K562 treated with DMSO at 1 percent for 48 hours (cell line): ENCODE results near the gene ATN1. TPM values are rescaled to one million over a fixed set of nuclear protein-coding genes. Genes with fewer than 3 reads are reported as not detected.

Experiments
- total RNA-seq: library from RNA; unstranded; fragments of 300-600 nt; gene quantifications from 2 replicates; pipeline ENCODE4 v1.2.3, GENCODE V29; 2022; ENCODE audit warnings: low replicate concordance; ENCODE audit errors: extremely low read depth

The ATN1 gene, protein sequence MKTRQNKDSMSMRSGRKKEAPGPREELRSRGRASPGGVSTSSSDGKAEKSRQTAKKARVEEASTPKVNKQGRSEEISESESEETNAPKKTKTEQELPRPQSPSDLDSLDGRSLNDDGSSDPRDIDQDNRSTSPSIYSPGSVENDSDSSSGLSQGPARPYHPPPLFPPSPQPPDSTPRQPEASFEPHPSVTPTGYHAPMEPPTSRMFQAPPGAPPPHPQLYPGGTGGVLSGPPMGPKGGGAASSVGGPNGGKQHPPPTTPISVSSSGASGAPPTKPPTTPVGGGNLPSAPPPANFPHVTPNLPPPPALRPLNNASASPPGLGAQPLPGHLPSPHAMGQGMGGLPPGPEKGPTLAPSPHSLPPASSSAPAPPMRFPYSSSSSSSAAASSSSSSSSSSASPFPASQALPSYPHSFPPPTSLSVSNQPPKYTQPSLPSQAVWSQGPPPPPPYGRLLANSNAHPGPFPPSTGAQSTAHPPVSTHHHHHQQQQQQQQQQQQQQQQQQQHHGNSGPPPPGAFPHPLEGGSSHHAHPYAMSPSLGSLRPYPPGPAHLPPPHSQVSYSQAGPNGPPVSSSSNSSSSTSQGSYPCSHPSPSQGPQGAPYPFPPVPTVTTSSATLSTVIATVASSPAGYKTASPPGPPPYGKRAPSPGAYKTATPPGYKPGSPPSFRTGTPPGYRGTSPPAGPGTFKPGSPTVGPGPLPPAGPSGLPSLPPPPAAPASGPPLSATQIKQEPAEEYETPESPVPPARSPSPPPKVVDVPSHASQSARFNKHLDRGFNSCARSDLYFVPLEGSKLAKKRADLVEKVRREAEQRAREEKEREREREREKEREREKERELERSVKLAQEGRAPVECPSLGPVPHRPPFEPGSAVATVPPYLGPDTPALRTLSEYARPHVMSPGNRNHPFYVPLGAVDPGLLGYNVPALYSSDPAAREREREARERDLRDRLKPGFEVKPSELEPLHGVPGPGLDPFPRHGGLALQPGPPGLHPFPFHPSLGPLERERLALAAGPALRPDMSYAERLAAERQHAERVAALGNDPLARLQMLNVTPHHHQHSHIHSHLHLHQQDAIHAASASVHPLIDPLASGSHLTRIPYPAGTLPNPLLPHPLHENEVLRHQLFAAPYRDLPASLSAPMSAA (N-terminal part only)
- total RNA-seq, result not detected in 2 replicates

DNA sequence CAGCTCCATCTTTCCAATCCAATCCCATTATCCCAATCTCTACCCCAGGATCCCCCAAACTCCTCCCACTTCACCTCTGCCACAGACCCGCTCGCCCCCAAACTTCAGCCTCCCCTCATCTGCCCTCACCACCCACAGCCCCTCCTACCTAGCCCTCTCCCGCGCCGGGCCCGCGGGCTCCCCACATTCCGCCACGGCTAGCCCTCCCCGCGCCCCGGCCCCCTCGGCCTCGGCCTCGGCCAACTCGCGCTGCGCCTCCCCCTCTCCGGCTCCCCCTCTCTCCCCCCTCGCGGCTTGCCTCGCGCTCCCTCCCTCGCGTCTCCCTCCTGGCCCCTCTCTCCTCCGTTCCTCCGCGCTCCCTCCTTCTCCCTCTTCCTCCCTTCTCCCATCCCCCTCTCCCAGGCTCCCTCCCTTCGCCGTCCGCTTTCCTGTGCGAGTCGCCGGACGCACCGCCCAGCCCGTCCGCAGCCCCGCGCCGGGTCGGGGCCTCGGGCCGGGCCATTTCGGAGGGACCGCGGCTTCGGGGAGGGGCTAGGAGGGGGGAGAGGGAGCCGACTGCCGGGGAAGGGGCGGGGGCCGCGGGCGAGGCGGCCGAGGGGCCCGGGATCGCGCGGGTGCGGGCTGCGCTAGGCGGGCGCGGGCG, at the start of gene ATN1:
Gene ATN1, plus strand, starts transcription at position 581 of the 643 bp plus-strand sequence. CDS start 6,043 bp downstream, outside the sequence.

DNA sequence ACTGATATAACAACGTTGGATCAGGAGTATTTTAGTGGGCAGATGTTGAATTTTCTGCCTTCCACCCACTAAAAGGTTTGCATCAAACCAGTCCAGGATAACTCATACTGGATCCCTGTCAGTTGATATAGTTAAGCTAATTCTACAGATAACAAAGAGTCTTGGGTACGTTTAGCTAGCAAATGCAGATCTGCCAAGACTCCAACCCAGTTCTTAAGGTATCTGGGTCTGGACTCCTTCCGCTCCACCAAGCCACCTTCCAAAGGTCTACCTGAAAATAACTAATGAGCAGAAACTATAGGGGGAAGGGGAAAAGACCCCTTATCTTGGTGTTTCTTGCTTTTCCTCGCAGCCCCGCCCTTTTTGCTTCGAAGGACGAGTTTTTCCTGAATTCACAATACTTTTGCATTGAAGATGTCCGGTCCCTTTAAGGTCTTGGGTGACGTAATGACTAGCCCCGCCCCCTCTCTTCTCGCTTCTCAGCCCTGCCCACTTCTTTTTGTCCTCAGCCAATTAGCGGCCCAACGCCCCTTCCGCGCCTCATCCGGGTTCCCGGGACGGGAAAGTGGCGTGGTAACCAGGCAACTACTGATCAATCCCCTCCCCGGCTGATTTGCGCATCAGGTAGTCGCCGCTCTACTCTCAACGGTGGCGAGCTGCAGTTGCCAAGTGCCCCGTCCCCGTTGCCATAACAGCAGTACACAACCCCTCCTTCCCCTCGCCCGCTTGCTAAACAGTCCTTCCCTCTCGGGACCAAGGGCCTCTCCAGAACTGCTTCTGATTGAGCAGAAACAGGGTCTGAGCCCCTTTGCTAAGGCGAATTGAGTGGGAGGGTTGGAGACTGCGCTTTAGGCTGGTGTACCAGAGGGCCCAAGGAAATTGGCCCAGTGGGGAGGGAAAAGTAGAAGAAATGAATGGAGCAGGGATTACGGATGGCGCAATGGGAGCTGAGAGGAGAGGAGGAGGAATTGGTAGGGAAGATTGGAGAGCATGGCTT, 23.2 kb upstream of the ATN1 start, which contains the start of gene LRRC23:
Gene LRRC23, plus strand, starts transcription at position 543 of the 997 bp plus-strand sequence. CDS start 812 bp downstream, outside the sequence.

DNA sequence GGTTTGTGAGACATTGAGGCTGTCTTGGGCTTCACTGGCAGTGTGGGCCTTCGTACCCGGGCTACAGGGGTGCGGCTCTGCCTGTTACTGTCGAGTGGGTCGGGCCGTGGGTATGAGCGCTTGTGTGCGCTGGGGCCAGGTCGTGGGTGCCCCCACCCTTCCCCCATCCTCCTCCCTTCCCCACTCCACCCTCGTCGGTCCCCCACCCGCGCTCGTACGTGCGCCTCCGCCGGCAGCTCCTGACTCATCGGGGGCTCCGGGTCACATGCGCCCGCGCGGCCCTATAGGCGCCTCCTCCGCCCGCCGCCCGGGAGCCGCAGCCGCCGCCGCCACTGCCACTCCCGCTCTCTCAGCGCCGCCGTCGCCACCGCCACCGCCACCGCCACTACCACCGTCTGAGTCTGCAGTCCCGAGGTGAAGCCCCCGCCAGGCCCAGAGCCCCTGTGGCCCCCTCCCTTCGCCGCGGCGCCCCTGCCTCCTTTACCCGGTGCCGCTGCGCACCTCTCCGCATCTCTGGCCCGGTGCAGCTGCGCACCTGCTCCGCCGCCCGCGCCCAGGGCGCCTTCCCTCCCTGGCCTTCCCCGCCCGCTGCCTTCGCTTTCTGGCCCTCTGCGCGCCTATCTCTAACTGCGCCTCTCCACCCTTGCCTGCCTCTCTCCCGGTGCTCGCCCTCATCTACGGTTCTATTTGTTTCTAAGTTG, 13.4 kb upstream of the ATN1 start, which contains the start of gene ENO2:
Gene ENO2, plus strand, starts transcription at position 335 of the 701 bp plus-strand sequence. CDS start 1,253 bp downstream, outside the sequence.

DNA sequence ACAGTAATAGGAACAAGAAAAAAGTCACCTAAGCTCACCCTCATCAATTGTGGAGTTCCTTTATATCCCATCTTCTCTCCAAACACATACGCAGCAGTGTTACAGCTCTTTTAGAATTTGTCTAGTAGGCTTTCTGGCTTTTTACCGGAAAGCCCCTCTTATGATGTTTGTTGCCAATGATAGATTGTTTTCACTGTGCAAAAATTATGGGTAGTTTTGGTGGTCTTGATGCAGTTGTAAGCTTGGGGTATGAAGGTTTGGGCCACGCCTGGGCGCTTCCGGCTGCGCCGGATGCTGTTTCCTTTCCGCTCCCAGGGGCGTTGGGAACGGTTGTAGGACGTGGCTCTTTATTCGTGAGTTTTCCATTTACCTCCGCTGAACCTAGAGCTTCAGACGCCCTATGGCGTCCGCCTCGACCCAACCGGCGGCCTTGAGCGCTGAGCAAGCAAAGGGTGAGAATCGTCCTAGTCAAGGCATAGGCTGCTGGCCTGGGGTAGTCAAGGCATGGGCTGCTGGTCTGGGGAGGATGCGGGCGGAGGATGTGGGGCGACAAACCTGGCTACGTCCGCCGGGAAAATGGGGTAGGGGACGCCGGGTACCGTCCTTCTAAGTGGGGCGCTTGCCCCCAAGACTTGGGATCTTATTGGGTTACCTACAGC, 16.1 kb downstream of the ATN1 start, which contains the start of the genes C12orf57 and RNU7-1:
Gene C12orf57, plus strand, starts transcription at position 301 of the 659 bp plus-strand sequence. Its CDS starts 100 bp downstream, at position 401.
Gene RNU7-1, plus strand, starts transcription at position 95 of the 659 bp plus-strand sequence.

DNA sequence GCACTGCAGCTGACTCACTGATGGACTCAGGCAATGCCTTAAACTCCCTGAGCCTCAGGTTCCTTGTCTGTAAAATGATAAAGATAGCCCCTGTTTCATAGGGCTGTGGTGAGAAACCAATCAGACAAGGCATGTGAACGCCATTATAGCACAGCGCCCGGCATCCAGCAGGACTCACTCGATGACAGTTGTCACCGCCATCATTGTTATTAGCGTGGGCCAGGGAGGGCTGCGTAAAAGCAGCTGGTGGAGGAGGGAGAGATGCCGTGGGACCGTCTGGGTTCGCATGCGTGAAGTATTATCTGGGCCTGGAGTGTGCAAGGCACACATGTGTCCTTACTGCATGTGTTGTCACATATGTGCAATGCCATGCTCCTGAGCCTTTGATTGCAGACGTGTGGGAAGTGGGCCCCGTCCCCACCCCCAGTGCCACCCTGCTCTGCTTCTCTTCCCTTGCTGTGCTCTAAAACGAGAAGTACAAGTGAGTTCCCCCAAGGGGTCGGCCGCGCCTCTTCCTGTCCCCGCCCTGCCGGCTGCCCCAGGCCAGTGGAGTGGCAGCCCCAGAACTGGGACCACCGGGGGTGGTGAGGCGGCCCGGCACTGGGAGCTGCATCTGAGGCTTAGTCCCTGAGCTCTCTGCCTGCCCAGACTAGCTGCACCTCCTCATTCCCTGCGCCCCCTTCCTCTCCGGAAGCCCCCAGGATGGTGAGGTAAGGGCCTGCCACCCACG, 23.2 kb downstream of the ATN1 start, which contains the start of gene PTPN6:
Gene PTPN6, plus strand, starts transcription at position 546 of the 730 bp plus-strand sequence. Its CDS starts 157 bp downstream, at position 703.

Other genes starting within 250 kb of the ATN1 start
- not detected in 2 replicates for gene ZNF384, start 238.6 kb upstream of the ATN1 start, total RNA-seq
- gene PIANP, start 227.1 kb upstream of the ATN1 start, total RNA-seq, result not detected in 2 replicates
- gene COPS7A, start 203.9 kb upstream of the ATN1 start, total RNA-seq, result not detected in 2 replicates
- gene MLF2, start 174.8 kb upstream of the ATN1 start, total RNA-seq, result not detected in 2 replicates
- gene PTMS, start 161.6 kb upstream of the ATN1 start, total RNA-seq, result 561 TPM in 1 of 2 replicates, not detected in the other
- not detected in 2 replicates for gene LAG3, start 155.4 kb upstream of the ATN1 start, total RNA-seq
- gene CD4, start 138.4 kb upstream of the ATN1 start, total RNA-seq, result not detected in 2 replicates
- not detected in 2 replicates for gene GPR162, start 106.1 kb upstream of the ATN1 start, total RNA-seq
- not detected in 2 replicates for gene P3H3, start 99.6 kb upstream of the ATN1 start, total RNA-seq
- gene GNB3, start 87.0 kb upstream of the ATN1 start, total RNA-seq, result not detected in 2 replicates
- not detected in 2 replicates for gene CDCA3, start 76.7 kb upstream of the ATN1 start, total RNA-seq
- 152 TPM in 1 of 2 replicates, not detected in the other for gene USP5, start 75.8 kb upstream of the ATN1 start, total RNA-seq
- 376 TPM in 1 of 2 replicates, not detected in the other for gene TPI1, start 60.4 kb upstream of the ATN1 start, total RNA-seq
- gene SPSB2, start 54.7 kb upstream of the ATN1 start, total RNA-seq, result not detected in 2 replicates
- not detected in 2 replicates for gene LRRC23, start 23.1 kb upstream of the ATN1 start, total RNA-seq
- gene ENO2, start 13.4 kb upstream of the ATN1 start, total RNA-seq, result not detected in 2 replicates
- not detected in 2 replicates for gene RNU7-1, start 15.9 kb downstream of the ATN1 start, total RNA-seq
- not detected in 2 replicates for gene C12orf57, start 16.1 kb downstream of the ATN1 start, total RNA-seq
- not detected in 2 replicates for gene PTPN6, start 23.4 kb downstream of the ATN1 start, total RNA-seq
- gene PHB2, start 42.7 kb downstream of the ATN1 start, total RNA-seq, result not detected in 2 replicates
- not detected in 2 replicates for gene EMG1, start 43.0 kb downstream of the ATN1 start, total RNA-seq
- gene LPCAT3, start 90.5 kb downstream of the ATN1 start, total RNA-seq, result not detected in 2 replicates
- gene C1S, start 132.8 kb downstream of the ATN1 start, total RNA-seq, result not detected in 2 replicates
- gene C1R, start 164.5 kb downstream of the ATN1 start, total RNA-seq, result not detected in 2 replicates
- not detected in 2 replicates for gene C1RL, start 181.3 kb downstream of the ATN1 start, total RNA-seq
- not detected in 2 replicates for gene RBP5, start 200.9 kb downstream of the ATN1 start, total RNA-seq
- gene CLSTN3, start 202.4 kb downstream of the ATN1 start, total RNA-seq, result not detected in 2 replicates